Stimulated activated CD8-positive, alpha-beta memory T cell treated with anti-CD3 and anti-CD28 coated beads, Interleukin-7, amount 100 ng/mL, for 1 hour (primary cell): ENCODE results near the gene MRPL27.
"Not testable (repeated sequence)": the region's sequence is repeated elsewhere in the genome, so short reads cannot be mapped to it uniquely, and the experiment has no call there.

Source experiments
- DNase-seq, 2 donors: peaks; one replicate each; pipeline ENCODE4 v3.0.0-alpha.2; 2020; ENCODE audit warnings: low read depth in 2 of 2

Gene MRPL27

DNA sequence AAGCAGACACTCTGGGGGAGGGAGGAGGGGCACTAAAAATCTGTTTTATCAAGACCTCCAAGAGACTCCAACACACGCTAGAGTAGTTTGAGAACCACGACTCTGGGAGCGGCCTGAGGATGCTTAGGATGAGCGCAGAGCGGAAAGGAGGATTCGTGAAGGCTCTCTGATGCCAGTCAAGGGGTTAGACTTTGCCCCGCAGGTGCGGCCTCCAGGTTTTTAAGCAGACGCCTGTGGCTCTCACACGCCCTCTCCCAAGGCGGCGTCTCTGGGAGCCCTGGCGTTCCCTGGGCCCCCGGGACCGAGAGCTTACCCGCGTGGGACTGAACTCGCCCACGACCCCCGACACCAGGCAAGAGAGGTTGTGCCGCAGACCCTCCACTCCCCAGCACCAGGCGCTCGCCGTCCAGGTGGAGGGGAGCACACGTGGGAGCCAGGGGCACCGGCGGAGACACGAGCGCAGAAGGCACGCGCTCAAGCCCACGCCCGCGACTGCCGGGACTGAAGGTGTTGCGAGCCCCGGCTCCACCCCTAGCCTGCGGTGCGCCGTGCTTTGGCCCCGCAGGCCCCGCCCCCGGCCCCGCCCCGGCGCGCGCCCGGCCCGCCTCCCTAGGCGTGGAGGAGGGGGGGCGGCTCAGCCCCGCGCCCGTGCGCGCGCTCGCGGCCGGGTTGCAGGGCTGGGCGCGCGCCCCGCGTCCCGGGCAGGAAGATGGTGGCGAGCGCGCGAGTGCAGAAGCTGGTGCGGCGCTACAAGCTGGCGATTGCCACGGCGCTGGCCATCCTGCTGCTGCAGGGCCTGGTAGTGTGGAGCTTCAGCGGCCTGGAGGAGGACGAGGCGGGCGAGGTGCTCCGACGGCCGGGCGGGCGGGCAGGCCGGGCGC, 27.3 kb downstream of the MRPL27 start, which contains the start of gene XYLT2:
XYLT2 (plus strand) TSS at position 695 of the 881 bp plus-strand sequence; CDS start at position 710, 15 bp downstream.
- peak; percentile 79 to 82 for DNase-seq

DNA sequence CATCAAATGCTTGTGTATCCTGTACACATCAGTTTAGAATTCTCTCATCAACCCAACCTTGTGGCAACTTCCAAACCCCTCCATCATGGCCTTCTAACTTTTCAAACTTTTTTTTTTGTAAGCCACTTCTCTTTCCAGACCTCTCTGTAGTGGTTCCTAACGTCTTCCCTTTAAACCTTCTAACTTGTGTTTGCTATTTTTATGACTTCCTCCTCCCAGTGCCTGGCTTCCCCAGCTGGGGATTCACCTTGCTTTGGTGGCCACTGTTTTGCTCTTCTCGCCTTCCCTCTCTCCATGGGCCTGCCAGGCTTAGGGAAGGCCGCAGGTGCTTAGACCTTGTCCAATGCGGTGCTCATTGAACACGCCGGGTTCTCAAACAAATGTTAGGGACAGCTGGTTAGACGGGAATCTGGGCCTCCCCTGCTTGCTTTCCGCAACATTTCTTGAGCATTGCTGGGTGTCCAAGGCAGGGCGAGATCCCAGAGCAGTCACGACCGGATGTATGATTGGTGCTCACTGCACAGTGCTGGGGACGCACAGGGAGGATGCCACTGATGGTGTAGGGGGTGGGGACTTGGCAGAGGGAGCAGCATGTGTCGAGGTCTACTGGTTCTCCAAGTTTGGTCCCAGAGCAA, 28.1 kb downstream of the MRPL27 start:
- DNase-seq: no peak

DNA sequence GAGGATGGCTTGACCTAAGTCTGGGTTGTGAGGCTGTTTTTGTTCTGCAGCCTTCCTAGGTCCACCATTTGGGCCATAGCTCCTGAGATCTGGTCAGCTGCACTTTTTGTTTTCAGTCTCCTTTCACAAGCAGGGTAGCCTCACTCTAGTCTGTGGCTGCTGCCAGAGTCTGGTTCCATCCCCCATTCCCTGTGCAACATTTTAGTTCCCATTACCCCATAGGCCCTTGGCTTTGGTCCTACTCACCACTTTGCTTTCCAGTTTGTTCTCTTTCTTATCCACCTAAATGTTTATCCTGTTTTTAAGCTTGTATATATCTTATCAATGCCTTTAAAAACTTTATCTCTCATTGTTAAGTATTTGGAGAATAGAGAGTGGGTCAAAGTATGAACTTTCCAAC, 33.6 kb downstream of the MRPL27 start:
- DNase-seq: no peak

DNA sequence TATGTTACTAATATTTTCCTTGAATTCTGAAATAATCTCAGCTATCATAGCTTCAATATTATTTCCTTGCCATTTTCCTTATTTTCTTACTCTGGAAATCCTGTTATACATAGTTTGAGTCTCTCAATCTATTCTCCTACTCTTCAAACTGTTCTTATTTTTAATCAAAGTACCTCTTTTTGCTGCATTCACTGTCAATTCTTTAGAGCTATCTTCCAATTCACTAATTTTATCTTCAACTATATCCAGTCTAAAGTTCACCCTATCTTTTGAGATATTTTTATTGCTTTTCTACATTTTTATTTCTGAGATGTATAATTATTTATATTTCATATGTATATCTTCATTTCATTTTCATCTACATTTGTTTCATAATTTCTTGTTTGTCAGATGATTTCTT, 34.3 kb downstream of the MRPL27 start:
- no peak for DNase-seq

DNA sequence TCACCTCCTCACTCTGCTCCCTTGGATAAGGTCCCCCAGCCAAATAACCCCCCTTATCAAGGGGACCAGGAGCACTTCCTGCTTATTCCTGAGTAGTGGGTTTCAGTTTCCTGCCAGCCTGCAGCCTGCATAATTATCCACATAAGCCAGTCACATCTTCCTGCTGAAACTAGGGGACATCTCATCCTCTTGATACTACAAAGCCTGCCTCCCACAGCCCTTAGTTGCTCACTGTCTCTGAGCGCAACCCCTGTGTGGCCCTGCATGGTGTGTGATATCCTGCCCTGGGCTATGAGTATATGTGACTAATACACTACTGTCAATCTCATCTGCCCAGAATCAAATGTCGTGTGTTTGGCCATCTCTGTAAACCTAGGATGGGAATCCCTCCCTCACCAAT, 35.0 kb downstream of the MRPL27 start:
- DNase-seq: no peak

DNA sequence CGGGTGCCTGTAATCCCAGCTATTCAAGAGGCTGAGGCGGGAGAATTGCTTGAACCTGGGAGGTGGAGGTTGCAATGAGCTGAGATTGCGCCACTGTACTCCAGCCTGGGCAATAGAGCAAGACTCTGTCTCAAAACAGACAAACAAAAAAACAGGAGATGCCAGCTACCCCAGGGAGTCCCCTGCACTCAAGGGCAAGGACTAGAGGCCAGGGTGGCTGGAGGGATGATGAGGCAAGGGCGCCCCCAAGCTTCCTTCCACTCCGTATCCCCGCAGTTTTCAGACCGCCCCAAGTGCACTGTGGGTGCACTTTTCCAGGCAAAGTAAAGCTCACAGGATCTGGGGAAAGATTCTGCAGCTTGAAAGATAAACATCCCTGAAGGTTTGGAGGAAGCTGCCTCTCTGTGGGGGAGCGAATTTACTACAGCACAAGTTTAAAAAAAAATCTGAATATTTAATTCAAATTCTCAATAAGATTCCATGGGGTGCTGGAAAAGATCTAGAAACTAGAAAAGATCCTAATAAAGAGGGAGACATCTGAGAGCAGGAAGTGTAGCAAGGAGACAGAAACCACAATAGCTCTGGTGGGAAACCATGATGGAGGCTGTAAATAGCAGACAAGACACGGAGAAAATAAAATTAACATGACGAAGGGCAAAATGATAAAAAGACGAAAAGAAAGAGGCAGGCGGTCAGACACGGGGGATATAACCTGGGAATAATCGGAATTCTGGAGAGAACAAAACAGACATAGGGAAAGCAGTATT, 39.5 kb downstream of the MRPL27 start:
- DNase-seq: not testable (repeated sequence)

DNA sequence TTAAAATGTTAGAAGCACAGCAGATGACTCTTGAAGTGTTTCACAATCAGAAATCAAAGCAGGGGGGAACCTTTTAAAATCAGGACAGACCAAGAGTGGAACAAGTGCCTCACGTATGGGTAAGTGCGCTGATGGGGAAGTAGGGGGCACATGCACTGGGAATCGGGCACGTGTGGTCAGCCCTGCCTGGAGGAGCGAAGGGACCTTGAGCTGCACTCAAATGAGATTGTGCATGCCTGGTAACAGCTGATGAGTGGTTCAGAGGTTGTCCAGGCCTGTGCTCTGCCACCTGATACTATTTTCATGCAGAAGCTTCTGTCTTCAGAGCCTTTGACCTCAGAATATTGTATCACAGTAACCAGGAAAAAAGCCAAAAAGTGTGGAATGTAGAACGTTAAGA, 40.8 kb downstream of the MRPL27 start:
- no peak for DNase-seq

DNA sequence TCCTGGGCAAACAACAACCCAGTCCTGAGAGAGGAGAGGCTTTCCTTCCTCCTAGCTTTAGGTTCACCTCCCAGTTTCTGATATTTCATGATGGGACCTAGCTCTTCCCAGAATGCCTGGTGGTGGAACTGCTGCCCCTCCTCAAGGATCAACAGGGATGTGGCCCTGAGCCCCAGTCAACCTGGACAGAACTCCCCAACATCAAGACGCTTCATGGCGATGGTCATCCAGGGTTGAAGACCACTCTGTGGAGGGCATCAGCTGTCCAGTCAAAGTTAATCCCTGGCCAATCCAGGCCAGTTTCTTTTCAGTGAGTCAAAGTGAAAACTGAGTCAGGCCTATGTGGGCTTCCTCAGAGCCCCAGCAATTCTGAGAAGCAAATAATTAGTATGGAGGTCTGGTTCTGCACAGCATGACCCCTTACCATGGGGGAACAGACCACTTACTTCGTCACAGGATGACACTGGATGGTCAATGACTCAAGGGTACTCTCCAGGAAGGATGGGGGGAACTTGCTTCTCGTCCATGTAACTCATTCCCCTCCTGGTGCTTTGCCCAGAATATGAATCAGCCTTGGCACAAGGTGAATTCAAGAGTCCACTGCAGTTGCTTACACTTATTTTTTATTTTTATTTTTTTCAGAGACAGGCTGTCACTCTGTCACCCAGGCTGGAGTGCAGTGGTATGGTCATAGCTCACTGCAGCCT, 41.7 kb downstream of the MRPL27 start:
- no peak for DNase-seq

DNA sequence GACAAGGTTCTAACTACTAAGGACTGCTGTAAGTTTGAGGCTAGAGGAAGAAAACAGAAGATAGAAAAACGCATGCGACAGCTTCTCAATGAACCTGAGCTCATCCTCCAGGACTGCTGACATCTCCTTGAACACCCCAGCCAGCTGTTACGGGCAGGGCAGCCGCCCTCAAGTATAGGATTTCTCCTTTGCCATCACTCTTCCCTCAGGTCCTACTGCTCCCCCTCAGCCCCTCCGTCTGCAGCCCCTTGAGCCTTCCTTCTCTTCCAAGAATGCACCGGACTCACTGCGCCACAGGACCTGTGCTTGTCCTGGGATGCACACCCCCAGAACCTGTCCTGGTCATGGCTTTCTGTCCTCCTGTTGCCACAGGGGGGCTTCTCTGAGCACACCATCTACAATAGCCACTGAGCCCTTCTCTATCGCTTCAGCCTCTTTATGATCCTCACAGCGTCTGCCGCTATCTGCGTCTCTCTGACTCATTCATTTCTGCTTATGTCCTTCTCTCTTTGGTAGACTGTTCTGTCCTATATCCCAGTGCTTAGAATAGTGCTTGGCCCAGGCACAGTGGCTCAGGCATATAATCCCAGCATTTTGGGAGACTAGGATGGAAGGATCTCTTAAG, 42.7 kb downstream of the MRPL27 start:
- DNase-seq: no peak

DNA sequence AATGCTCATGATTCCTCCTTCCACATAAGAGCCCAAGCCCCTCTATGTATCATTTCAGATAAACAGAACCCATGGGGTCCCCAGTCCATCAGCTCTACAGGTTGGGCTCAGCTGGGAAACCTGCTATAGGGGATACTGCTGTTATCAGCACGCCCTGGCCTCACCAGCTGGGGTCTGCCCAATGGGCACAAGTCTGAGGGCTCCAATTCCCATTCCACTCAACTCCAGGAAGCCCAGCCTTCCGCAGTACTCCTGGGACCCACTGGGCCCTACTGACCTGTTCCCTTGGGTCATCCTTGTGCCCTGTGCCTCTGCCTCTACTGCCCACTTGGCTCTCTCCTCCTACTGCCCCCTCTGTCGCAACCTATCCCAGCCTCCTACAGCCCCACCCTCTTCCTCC, 43.3 kb downstream of the MRPL27 start:
- DNase-seq: no peak

DNA sequence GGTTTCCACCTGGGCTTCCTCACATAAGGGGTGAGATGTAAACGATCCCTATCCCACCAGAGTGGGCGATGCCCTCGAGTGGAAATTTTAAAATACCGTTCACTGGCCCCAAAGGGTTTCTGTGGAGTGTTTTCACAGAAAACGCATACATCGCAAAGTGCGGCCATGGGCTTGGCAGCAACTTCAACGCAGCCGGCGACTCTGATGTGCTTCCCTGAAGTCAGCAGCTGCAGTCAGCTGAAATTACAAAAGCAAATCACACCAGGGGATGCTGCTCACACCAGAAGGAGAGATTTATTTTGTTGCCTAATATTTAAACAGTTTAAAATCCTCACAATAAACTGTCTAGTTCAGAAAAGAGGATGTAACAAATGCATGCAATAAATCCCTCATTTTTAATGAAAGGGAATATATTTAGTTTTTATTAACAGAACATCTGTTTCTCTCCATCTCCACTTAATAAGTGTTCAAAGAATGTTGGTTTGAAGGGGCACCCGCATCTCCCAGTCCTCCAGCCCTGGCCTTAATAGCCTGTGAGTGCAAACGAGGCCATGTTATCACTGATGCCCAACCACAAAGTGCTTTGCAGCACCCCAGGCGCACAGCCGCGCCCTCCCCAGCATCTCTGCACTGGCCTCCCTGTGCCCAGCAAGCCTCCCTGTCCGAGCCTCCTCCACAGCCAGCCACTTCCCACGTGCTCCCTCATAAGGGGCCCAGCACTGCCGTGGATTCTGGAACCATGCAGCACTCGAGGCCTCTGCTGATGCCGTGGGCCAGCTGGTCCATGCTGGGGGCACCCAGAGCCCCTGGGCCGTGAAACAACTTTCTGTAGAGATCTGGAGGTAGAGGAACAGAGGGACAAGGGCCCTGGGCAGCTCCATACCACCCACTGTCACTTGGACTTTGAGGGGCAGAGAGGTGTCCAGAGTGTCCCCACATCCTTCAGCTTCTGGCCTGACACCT, 44.3 kb downstream of the MRPL27 start:
- DNase-seq: no peak

DNA sequence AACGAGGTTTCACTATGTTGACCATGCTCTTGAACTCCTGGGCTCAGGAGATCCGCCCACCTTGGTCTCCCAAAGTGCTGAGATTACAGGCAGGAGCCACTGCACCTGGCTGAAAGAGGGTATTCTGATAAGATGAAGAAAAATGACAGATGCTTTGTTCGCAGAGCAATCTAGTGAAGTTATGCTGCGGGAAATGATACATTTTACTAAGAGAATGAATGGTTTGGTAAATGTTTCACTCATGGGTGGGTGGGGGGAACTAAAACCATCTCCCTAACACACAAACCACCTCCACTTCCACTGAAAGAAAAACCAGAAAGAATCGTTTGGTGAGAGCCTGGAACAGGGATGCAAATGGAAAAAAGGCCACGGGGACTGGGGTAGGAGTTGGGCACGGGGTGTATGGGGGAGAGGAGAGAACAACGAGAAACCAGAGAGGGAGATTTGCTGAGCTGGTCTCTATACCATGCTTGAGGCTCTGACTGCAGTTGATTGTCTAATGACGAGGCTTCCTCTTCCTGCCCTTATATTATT, 46.1 kb downstream of the MRPL27 start:
- no peak for DNase-seq

DNA sequence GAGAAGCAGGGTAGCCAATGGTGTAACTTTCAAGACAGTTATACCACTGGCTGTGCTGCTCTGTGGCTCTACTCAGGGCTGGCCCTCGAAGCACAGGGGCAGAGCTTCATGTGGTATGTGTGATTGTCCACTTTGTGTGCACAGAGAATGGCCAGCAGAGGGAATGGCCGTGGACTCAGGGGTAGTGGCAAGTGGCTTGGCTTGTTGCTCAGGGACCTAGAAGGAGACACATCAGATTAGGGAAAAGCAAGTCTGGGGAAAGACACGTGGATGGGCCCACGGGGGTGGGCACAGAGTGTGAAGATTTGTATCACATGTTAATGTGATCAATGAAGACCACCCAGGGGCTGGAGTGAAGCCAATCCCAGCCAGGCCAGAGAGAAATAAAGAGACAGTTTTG, 47.1 kb downstream of the MRPL27 start:
- no peak for DNase-seq

DNA sequence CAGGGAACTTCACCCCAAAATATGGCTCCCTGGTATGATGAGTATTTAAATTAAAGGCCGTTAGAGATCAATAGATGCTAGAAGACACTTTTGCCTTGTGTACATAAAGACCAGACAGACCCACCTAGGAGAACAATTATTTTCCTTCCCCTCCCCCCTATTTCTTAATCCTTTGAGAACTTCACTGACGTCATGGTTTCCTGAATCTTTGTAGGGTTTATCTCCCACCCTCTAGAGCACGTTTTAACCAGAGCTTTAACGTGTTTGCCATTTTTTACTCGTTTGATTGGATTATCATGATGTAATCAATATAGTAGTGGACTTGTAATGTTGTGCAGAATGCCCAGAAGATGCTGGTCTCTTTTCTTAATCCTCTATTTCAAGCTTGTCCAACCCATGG, 49.9 kb downstream of the MRPL27 start:
- DNase-seq: no peak

DNA sequence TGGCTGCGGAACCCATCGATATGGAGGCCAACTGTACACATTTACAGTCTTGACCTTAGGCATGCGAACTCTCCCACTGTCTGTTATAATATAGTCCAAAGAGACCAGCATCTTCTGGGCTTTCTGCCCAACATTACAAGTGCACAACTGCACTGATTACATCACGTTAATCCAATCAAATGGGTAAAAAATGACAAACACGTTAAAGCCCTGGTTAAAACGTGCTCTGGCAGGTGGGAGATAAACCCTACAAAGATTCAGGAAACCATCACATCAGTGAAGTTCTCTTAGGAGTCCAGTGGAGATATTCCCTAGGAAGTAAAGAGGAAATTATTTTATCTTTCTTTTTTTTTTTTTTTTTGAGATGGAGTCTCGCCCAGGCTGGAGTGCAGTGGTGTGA, 50.7 kb downstream of the MRPL27 start:
- DNase-seq: no peak

DNA sequence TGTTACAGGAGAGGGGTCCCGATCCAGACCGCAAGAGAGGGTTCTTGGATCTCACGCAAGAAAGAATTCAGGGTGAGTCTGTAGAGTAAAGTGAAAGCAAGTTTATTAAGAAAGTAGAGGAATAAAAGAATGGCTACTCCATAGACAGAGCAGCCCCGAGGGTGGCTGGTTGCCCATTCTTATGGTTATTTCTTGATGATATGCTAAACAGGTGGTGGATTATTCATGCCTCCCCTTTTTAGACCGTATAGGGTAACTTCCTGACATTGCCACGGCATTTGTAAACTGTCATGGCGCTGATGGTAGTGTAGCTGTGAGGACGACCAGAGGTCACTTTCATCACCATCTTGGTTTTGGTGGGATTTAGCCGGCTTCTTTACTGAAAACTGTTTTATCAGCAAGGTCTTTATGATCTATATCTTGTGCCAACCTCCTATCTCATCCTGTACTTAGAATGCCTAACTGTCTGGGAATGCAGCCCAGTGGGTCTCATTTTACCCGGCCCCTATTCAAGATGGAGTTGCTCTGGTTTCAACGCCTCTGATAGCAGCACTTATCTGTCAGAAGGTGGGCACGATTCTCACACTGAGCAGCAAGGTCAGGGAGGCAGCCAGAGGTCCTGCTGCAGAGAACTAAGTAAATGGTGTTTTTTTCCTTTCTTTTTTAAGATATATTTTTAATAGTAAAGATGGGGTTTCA, 53.5 kb downstream of the MRPL27 start:
- no peak for DNase-seq

DNA sequence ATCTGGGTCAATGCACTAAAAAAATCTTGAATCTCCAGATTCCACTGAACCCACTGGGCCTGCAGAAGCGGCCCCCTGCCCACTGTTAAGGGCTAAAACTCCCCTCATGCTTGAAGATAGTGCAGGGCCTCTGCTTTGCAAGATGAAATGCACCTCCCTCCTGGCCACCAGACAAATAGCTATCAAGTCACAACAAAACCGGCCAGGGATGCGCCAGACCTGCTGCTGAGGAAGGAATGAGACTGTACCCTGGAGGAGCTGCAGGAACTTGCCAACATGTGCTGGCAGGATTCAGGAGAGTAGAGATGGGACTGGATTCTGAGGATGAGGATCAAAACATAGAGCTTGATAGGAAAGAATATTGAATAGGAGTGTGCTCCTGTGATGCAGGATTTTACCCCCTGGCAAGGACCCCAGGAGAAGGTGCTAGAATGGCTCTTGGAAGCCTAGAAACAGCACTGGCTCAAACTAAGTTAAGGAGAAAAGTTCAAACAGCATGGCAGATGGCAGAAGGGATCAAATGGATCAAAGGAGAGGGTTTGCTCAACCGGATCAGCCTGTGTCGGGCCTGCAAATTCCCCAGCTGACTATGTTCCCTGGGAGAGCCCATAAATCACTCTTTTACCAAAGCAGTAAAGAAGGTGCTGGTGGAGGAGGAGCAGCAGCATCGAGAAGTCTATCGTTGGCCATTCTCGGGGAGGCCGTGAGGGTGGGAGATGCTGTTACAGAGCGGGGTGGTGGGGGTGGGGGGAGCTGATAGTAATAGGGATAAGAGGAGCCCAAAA, 54.3 kb downstream of the MRPL27 start:
- no peak for DNase-seq
